ENCODE measurements around the gene THYN1.

The THYN1 gene

DNA sequence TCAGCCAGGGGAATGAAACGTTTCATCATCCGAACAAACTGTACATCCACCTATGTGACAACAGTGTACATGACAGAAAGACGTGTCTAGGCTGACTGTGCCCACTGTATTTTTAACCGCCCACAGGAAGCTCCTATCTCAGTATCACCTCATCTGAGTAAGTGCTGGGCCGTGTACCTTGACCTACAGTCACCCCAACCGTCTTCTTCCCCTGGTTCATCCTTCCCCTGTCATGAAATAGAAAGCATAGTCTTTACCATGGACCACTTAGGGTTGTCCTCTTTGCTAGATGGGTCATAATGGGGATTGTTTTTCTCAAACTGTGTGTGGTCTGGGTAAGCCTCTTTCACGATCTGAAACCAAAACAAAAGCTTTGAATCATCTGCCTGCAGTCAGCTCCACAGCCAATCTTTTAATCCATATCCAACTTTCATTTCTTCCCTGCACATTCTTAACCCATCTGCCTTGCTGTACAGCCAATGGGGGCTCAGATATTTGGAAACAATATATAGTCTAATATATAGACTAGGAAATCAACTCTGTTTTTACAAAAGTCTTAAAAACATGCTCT lies 4.2 kb downstream of the THYN1 start:
- no peak for DNase-seq (ENCODE audit: low read depth)

- DNase-seq (ENCODE audit: low read depth) = no peak
These were observed 6.5 kb downstream of the THYN1 start for GRCh38 chr11:134246678-134247077.

DNA sequence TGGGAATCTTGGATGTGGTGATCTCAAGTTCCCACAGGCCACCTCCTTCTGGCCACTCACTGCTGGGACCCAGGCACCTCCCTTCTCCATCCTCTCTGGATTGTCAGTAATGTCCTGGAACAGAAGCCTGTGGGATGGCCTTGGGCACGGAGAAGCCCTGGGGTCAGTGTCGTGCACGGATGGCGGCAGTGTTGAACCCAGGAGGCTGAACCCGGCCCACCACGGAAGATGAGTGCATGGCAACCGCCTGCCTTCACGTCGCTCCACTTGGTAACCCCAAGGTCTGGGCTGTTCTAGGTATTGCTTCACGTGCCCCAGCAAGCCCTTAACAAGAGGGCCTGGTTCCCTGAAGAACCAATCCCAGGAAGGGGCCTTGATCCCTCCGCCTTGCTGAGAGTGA lies 7.1 kb downstream of the THYN1 start:
- DNase-seq (ENCODE audit: low read depth) = no peak

- no peak for DNase-seq (ENCODE audit: low read depth)
These were observed 7.7 kb downstream of the THYN1 start for GRCh38 chr11:134245434-134245833.

DNA sequence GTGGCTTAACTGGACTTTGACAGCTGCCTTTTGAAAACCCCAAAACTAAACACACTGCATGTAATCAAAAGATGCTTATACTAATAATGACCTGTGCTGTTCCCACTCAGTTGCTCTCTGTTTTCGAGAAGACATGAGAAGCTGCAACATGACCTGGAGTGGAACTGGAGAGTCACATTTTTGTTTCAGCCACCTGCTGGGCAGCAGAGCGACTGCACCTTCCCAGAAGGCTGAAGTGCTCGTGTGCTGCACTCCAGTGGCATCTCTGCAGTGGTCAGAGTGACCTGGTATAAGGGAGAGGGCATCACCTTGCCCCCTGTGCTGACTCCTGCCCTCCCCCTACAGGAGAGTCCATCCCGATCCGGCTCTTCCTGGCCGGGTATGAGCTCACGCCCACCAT lies 8.6 kb downstream of the THYN1 start:
- DNase-seq (ENCODE audit: low read depth) = peak; percentile 32

DNA sequence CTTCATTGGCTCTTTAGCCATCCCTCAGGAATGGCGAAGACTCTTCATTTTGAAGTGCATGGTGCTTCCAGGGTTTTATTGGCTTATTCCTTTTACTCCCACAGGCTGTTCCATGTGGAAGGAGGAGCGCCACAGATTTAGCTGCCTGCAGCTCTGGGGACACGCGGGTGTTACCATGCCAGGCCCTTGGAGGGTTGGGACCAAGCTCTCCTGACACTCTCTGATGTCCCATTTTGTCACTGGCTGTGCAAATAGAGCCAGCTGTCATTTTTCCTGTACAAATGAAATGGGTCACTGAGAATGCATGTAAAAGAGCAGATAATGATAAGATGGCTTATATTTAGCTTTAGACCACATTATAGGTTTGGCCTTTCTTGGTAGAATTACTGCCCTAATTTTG lies 9.2 kb downstream of the THYN1 start:
- DNase-seq (ENCODE audit: low read depth) = no peak

DNA sequence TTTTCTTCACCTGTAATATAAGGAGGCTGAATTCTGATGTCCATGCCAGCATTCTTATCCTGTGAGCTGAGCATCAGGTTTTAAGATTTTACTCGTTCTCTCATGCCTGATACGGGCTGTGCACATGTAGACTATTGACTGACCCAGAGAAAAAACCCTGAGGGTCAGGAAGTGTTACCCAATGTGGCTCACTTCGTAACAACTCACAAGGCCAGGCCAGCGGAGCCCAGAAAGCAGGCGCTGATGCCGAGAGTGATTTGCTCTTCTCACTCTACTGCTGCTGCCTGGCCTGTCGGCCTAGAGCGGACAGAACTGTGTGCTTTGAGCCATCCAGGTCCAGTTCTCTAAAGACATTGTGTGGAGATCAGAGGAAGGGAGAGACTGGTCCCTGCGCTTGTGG lies 10.8 kb downstream of the THYN1 start:
- DNase-seq (ENCODE audit: low read depth) = no peak

GRCh38 chr11:134240592-134240991 lies 12.6 kb downstream of the THYN1 start:
- DNase-seq (ENCODE audit: low read depth) = no peak

- DNase-seq (ENCODE audit: low read depth) = no peak
These were observed 14.2 kb downstream of the THYN1 start for GRCh38 chr11:134238956-134239355.

- no peak for DNase-seq (ENCODE audit: low read depth)
These were observed 15.6 kb downstream of the THYN1 start for GRCh38 chr11:134237557-134237922.

DNA sequence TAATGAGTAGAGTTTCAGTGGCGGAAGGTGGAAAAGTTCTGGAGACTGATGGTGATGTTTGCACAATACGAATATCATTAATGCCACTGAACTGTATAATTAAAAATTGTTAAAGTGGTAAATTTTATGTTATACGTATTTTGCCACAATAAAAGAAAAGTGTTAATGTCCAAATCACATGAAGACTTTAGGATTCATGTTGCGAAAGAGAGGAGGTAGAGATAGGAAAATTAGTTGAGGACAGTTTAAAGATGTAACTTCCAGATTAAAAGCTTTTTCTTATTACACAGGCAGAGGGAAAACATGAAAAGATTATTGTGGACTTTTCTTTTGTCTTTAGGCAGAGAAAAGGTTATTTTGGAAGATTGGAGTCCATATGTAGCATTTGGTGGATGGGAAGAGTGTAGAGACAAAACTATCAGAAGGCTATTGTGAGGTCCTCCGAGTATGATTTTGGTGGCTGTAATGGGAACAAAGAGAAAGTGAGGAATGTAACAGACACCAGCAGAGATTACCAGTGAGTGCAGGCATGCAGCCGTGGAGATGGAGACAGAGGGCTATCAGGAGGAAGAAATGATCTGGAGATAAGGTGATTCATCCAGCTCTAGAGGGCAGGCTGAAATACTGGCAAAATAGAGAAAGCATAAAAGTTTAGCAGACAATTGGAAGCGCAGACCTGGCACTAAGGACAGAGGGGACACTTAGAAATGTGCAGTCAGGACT lies 16.2 kb downstream of the THYN1 start:
- DNase-seq (ENCODE audit: low read depth) = peak; percentile 63

DNA sequence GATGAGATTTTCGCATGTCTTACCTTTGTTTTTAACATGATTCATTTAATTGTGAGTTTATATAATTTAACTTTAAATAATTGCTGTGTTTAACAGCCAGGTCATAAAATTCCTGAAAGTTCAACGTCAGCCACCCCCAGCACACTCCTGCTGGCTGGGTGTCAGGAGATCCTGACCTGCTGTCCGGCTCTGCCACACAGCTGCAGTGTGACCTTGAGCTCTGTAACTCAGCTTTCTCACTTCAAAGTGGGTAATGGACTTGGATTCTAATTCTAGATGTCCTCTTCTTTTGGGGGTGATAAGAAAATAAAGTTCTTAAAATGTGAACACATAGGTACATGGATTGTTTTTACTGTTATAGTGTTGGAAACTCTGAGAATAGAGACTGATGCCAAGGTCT lies 17.8 kb downstream of the THYN1 start:
- DNase-seq (ENCODE audit: low read depth) = no peak

DNA sequence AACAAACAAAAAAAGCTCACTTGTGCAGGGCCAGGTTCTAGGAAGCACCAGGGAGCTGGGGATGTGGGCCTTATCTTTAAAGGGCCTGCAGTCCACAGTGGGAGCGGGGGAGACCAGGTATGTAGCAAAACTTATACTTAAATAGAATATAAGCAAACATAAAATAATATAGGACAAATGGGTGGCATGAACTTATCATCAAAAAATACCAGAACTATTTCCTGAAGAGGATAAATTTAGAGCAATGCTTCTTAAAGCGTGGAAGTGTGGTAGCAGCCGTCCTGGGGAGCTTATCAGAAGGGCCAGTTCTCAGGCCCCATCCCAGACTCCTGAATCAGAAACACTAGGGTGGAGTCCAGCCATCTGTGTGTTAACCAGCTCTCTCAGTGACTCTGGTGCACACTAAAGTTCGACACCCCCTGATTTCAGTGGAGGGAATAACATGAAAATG lies 19.4 kb downstream of the THYN1 start:
- DNase-seq (ENCODE audit: low read depth) = no peak

DNA sequence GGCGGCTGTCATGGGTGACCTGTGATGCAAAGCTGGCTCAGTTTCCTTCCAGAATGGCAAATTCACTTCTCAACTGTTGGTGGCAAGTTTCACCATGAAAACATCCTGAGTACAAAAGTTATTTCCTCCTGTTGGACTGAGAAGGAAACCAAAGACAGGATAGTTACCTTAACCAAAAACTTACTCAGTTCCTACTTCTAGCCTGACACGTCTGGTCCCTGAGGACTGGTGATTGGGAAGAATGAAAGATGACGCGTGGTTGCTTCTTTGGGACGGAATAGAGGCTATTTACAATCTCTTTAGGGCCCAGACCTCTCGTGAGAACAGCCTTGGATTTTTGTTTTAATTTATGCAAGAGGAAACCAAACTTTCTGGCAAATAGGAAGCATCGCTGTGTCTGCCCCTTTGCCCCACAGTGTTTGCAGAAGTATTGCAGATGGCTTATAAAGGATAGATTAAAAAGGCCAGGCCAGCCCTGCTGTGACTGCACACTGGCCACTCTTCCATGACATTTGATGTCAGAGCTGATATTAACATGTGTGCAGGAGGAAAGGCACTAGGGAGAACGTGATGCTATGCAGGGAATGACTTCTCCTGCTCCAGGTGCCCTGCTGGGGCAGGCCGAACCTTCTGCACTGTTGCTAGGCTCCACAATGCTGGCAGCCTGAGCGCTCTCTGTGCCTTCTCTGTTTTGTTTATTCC lies 21.0 kb downstream of the THYN1 start:
- DNase-seq (ENCODE audit: low read depth) = no peak

DNA sequence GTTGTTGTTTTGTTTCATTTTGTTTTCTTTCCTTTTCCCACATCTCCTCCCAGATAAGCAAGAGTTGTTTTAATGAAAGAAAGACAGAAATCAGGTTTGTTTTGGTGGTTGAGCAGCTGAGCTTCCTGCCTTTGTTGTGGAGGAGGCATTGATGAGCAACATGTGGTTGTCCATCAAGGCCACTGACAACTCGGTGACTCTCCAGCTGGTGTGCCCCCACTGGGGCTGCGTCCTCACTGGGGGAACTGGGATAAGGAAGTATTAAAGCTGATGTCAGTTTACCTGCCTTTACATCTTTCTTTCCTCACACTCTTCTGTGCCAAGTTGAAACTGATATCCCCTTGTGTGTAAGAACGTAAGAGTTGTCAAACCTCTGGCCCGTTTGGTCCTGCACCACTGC lies 22.8 kb downstream of the THYN1 start:
- DNase-seq (ENCODE audit: low read depth) = no peak

DNA sequence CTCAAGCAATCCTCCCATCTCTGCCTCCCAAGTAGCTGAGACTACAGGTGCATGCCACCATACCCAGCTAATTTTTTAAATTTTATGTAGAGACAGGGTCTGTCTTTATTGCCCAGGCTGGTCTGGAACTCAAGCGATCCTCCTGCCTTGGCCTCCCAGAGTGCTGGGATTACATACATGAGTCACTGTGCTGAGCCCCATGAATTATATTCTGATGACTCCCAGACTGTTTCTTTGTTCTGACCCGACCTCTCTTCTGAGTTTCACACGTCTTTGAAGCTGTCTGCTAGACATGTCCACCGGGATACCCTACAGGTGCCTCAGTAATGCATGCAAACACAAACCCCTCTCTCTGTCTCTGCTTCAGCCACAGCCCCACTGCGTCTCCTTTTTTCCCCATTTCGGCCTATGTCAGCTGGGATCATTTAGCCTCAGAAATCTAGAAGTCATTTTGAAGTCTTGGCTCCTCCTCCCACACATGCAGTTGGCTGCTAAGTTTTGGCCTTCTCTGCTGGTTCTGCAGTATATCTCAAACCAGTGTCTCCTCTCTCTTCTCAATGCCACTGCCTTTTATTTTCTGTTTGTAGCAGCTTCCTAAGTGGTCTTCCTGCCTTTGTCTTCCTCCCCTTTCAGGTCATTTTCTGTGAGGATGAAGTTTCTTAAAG lies 23.9 kb downstream of the THYN1 start:
- DNase-seq (ENCODE audit: low read depth) = peak; percentile 29

GRCh38 chr11:134228625-134229024 lies 24.5 kb downstream of the THYN1 start:
- no peak for DNase-seq (ENCODE audit: low read depth)

GRCh38 chr11:134226806-134227325 lies 26.3 kb downstream of the THYN1 start:
- peak; percentile 80 for DNase-seq (ENCODE audit: low read depth)

GRCh38 chr11:134224710-134225664 lies 28.2 kb downstream of the THYN1 start:
- peak; percentile 20 for DNase-seq (ENCODE audit: low read depth)

DNA sequence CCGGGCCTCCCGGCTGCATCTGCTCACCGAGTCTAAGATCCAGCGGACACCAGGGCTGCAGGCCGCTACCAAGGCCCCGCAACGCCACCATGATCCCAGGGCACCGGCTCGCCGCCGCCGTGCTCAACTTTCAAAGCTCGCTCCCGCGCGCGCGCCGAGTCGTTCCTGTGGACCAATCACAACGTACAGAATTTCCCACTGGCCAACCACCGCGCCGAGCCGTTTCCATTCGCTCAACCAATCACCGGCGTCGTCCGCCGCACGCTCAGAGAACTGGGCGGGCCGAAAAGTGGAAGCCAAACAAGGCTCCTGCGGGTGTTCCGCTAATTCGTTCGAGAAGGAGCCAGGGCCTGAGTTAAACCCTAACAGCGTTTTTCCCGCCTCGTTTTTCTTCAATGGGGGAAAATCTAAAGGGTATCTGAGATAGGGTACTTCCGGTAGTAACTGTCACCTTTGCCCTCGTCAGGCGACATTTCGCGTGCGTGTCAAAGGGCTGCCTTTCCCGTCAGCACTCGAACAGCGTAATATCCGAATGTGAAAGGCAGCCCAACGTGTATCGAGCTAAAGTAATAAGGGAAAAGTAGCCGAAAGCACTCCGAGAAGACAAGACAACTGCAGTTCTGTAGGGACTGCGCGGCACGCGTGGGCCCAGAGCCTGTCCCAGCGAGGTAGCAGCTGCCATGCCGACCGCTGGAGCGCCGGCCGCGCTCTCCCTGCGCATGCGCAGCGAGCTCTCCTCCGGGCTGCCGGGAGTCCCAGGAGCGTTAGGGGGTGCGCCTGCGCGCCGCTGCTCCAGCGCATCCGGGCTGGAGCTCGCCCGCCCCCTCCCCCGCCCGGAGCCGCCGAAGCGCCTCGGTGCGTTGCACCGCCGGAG lies 29.1 kb downstream of the THYN1 start, which contains the start of the genes NCAPD3 and VPS26B:
TSS of gene NCAPD3 (minus strand) at position 132 of the 874 bp plus-strand sequence. CDS start at position 91, 41 bp downstream.
TSS of gene VPS26B (plus strand) at position 836 of the 874 bp plus-strand sequence. CDS start 452 bp downstream, outside the sequence.
- peak; percentile 92 for DNase-seq (ENCODE audit: low read depth)

Measured in amniotic epithelial cell (primary cell).